ENCODE measurements around the gene AFAP1.

GRCh38 chr4:7780751-7781348 is 158.8 kb downstream of the AFAP1 start:
- TF ChIP-seq CTCF (IDR thresholded peaks at IDR 0.05) (no peak), POLR2A (IDR thresholded peaks at IDR 0.05) (no peak)

Measured in lower leg skin (tissue), 3 donors.